ENCODE data around the gene BMX.

DNA sequence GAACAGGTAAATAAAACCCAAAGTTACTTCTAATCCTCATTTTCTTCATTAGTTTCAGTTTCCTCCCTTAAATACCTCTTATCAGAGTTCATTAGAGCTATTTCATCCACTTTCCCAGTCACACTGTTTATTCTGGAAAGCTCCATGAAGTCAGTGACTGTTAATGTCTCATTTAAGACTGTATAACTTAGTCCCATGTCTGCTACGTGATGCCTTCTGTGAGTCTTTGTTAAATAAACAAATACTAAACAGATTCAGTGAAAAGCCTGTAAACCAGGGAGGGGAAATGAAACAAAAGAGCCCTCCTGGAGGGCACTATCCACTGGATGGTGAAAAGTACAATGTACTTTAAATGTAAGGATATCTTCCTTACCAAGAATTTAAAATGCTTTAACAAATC, 75.4 kb downstream of the BMX start:
- TF ChIP-seq, protein P1, sequence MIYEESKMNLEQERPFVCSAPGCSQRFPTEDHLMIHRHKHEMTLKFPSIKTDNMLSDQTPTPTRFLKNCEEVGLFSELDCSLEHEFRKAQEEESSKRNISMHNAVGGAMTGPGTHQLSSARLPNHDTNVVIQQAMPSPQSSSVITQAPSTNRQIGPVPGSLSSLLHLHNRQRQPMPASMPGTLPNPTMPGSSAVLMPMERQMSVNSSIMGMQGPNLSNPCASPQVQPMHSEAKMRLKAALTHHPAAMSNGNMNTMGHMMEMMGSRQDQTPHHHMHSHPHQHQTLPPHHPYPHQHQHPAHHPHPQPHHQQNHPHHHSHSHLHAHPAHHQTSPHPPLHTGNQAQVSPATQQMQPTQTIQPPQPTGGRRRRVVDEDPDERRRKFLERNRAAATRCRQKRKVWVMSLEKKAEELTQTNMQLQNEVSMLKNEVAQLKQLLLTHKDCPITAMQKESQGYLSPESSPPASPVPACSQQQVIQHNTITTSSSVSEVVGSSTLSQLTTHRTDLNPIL (CRISPR knock-in tag; IDR thresholded peaks at IDR 0.05; ENCODE audit: low read depth), result no peak
- TF ChIP-seq ZNF8 (CRISPR knock-in tag; IDR thresholded peaks at IDR 0.05) (no peak), ZFP3 (CRISPR knock-in tag; IDR thresholded peaks at IDR 0.05) (no peak), ZFP30 (CRISPR knock-in tag; IDR thresholded peaks at IDR 0.05) (no peak), GLIS3 (CRISPR knock-in tag; IDR thresholded peaks at IDR 0.05) (no peak)
- TF ChIP-seq, protein P2, sequence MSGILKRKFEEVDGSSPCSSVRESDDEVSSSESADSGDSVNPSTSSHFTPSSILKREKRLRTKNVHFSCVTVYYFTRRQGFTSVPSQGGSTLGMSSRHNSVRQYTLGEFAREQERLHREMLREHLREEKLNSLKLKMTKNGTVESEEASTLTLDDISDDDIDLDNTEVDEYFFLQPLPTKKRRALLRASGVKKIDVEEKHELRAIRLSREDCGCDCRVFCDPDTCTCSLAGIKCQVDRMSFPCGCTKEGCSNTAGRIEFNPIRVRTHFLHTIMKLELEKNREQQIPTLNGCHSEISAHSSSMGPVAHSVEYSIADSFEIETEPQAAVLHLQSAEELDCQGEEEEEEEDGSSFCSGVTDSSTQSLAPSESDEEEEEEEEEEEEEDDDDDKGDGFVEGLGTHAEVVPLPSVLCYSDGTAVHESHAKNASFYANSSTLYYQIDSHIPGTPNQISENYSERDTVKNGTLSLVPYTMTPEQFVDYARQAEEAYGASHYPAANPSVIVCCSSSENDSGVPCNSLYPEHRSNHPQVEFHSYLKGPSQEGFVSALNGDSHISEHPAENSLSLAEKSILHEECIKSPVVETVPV (CRISPR knock-in tag; IDR thresholded peaks at IDR 0.05), result no peak
- TF ChIP-seq, protein P3, sequence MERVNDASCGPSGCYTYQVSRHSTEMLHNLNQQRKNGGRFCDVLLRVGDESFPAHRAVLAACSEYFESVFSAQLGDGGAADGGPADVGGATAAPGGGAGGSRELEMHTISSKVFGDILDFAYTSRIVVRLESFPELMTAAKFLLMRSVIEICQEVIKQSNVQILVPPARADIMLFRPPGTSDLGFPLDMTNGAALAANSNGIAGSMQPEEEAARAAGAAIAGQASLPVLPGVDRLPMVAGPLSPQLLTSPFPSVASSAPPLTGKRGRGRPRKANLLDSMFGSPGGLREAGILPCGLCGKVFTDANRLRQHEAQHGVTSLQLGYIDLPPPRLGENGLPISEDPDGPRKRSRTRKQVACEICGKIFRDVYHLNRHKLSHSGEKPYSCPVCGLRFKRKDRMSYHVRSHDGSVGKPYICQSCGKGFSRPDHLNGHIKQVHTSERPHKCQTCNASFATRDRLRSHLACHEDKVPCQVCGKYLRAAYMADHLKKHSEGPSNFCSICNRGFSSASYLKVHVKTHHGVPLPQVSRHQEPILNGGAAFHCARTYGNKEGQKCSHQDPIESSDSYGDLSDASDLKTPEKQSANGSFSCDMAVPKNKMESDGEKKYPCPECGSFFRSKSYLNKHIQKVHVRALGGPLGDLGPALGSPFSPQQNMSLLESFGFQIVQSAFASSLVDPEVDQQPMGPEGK (CRISPR knock-in tag; IDR thresholded peaks at IDR 0.05; ENCODE audit: borderline replicate concordance), result no peak

Measured in SK-N-SH treated with all-trans-retinoic acid at 6 μM for 48 hours (cell line).